Measurements from ENCODE around the gene ERICH3. TPM values are rescaled to one million over a fixed set of nuclear protein-coding genes. Genes with fewer than 3 reads are reported as not detected.

ERICH3 gene
- total RNA-seq, 1 experiment from 2014 or later = not detected

DNA sequence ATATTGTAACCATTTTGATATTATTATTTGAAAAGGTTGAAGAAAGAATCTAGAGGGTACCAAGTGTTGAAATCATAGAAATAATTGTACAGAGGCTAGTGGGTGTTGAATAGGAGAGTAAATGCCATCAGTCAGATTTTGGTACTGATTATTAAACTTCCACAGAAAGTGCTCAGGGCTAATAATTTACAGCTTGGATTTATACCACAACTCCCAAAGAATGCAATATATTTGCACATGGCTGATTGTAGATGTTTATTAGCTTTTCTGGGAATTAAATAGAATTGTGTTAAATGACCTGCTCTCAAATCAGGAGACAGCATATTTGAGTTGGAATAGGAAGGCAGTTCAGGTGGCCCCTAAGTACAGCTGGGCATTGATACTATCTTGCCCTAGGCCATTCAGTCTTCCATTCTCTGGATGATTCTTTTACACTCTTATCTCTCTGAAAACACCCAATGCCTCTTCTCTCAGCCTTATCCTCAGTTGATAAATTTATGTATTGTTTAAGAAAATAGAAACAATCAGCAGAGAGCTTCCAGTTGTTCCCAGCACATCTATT lies 63.7 kb downstream of the ERICH3 start:
- no peak for DNase-seq
- Histone ChIP-seq H3K9me3 (no peaks in the 10 kb centered on the region), H3K4me1 (no peaks in the 10 kb centered on the region), H3K36me3 (ENCODE audit: control insufficient read depth, insufficient read depth, low read length) (no peaks in the 10 kb centered on the region), H3K4me3 (ENCODE audit: low read depth, low read length) (no peak overlapping the region), H3K27me3 (replicated peaks; ENCODE audit: control insufficient read depth, insufficient read depth, low read length) (no peaks in the 10 kb centered on the region)
- Mint-ChIP-seq H3K27ac (ENCODE audit: unreplicated experiment) (no peak overlapping the region), H3K36me3 (ENCODE audit: insufficient read depth, unreplicated experiment) (no peaks in the 10 kb centered on the region), H3K27me3 (ENCODE audit: insufficient read depth, unreplicated experiment) (no peaks in the 10 kb centered on the region), H3K9me3 (ENCODE audit: unreplicated experiment) (no peaks in the 10 kb centered on the region), H3K4me1 (ENCODE audit: low read depth, unreplicated experiment) (no peaks in the 10 kb centered on the region), H3K4me3 (ENCODE audit: unreplicated experiment) (no peak overlapping the region)
- intact Hi-C loops (cut with micrococcal nuclease; ENCODE audit: unreplicated experiment) = no loop called here
- TF ChIP-seq, protein P1, sequence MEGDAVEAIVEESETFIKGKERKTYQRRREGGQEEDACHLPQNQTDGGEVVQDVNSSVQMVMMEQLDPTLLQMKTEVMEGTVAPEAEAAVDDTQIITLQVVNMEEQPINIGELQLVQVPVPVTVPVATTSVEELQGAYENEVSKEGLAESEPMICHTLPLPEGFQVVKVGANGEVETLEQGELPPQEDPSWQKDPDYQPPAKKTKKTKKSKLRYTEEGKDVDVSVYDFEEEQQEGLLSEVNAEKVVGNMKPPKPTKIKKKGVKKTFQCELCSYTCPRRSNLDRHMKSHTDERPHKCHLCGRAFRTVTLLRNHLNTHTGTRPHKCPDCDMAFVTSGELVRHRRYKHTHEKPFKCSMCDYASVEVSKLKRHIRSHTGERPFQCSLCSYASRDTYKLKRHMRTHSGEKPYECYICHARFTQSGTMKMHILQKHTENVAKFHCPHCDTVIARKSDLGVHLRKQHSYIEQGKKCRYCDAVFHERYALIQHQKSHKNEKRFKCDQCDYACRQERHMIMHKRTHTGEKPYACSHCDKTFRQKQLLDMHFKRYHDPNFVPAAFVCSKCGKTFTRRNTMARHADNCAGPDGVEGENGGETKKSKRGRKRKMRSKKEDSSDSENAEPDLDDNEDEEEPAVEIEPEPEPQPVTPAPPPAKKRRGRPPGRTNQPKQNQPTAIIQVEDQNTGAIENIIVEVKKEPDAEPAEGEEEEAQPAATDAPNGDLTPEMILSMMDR (IDR thresholded peaks at IDR 0.05; ENCODE audit: insufficient read depth in 1 of 2, low read depth in 1 of 2, low read length in 1 of 2, severe bottlenecking in 1 of 2, unreplicated experiment in 1 of 2) = no peak
- POLR2A ChIA-PET = no interaction called here
- BruUV-seq (replicated peaks) = no TSS peak
- CTCF ChIA-PET = no interaction called here

DNA sequence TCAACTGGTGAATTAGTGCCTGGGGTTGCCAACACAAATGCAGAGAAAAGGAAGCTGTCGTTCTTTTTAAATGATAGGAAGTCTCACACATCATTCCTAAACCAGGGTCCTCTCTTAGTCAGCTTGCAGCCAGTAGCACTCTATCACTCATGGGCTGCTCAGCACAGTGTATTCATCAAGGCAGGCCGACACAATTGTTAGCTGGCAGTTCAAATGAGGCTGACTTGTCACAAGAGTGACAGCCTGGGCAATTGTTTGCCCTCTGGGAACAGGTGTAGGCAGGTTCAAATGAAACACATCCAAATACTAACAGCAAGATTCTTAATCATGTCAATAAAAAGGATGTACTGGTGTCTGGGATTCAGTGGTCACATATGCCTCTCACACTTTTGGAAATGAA lies 76.9 kb downstream of the ERICH3 start:
- intact Hi-C loops (cut with micrococcal nuclease; ENCODE audit: unreplicated experiment) = no loop called here
- BruUV-seq (replicated peaks) = no TSS peak
- Mint-ChIP-seq H3K27me3 (ENCODE audit: insufficient read depth, unreplicated experiment) (peaks cover 2% of the 10 kb centered on the region), H3K9me3 (ENCODE audit: unreplicated experiment) (no peaks in the 10 kb centered on the region), H3K36me3 (ENCODE audit: insufficient read depth, unreplicated experiment) (no peaks in the 10 kb centered on the region), H3K4me1 (ENCODE audit: low read depth, unreplicated experiment) (no peaks in the 10 kb centered on the region), H3K27ac (ENCODE audit: unreplicated experiment) (no peak overlapping the region), H3K4me3 (ENCODE audit: unreplicated experiment) (no peak overlapping the region)
- H3K27me3 ChIP-seq (replicated peaks; ENCODE audit: control insufficient read depth, insufficient read depth, low read length) = no peaks in the 10 kb centered on the region
- no peaks in the 10 kb centered on the region for H3K9me3 ChIP-seq
- no peaks in the 10 kb centered on the region for H3K36me3 ChIP-seq (ENCODE audit: control insufficient read depth, insufficient read depth, low read length)
- CTCF ChIA-PET = no interaction called here
- H3K4me3 ChIP-seq (ENCODE audit: low read depth, low read length) = no peak overlapping the region
- no peaks in the 10 kb centered on the region for H3K4me1 ChIP-seq
- POLR2A ChIA-PET = no interaction called here
- TF ChIP-seq, protein P1 (IDR thresholded peaks at IDR 0.05; ENCODE audit: insufficient read depth in 1 of 2, low read depth in 1 of 2, low read length in 1 of 2, severe bottlenecking in 1 of 2, unreplicated experiment in 1 of 2) = no peak
- no peak for DNase-seq

DNA sequence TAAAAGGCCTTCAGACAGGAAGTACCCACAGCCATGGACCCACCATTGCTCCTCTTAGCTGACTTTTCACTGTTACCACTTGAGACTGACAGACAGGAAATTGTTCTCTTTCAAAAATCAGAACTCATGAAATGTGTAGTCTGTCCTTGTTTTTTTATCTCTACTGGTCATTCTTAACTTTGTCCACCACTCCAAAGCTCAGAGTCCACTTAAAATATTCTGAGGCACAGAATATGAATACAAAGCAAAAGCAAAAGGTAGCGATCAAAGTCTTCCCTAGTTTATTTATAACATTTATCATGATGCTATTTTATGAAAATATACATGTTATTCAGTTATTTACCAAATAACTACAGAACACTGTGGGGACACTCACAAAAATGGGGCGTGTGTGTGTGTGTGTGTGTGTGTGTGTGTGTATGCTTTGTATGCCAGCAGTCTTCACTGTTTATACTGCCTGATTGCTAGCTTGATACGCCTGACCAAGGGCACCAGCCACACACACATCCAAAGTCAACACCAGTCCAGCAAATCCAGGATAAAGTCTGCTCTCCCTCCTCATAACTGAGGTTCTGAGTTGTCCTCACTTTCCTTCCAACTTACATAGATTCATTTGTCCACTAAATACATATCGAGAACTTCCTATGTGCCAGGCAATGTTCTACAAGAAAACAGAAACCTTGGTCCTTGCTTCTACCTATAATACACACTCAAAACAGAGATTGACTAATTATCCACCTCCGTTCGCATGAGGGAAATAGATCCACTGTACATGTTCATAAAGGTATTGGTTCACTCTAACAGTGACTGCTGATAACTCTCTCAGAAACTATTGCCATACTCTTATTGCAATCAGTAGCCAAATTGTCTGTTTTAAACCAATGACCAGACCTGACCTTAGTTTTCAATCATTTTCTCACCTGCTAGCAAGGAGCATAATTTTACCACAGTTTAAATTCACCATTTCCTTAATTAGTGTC lies 79.4 kb downstream of the ERICH3 start:
- H3K27me3 ChIP-seq (replicated peaks; ENCODE audit: control insufficient read depth, insufficient read depth, low read length) = no peaks in the 10 kb centered on the region
- POLR2A ChIA-PET = no interaction called here
- TF ChIP-seq, protein P1 (IDR thresholded peaks at IDR 0.05; ENCODE audit: insufficient read depth in 1 of 2, low read depth in 1 of 2, low read length in 1 of 2, severe bottlenecking in 1 of 2, unreplicated experiment in 1 of 2) = no peak
- H3K9me3 ChIP-seq = no peaks in the 10 kb centered on the region
- H3K27ac Mint-ChIP-seq (ENCODE audit: unreplicated experiment) = no peak overlapping the region
- H3K4me1 ChIP-seq = no peaks in the 10 kb centered on the region
- CTCF ChIA-PET = no interaction called here
- H3K4me1 Mint-ChIP-seq (ENCODE audit: low read depth, unreplicated experiment) = no peaks in the 10 kb centered on the region
- no peaks in the 10 kb centered on the region for H3K36me3 ChIP-seq (ENCODE audit: control insufficient read depth, insufficient read depth, low read length)
- H3K9me3 Mint-ChIP-seq (ENCODE audit: unreplicated experiment) = no peaks in the 10 kb centered on the region
- no peak for DNase-seq
- intact Hi-C loops (cut with micrococcal nuclease; ENCODE audit: unreplicated experiment) = no loop called here
- H3K4me3 ChIP-seq (ENCODE audit: low read depth, low read length) = no peak overlapping the region
- H3K27me3 Mint-ChIP-seq (ENCODE audit: insufficient read depth, unreplicated experiment) = peaks cover 7% of the 10 kb centered on the region
- H3K36me3 Mint-ChIP-seq (ENCODE audit: insufficient read depth, unreplicated experiment) = no peaks in the 10 kb centered on the region
- BruUV-seq (replicated peaks) = no TSS peak
- no peak overlapping the region for H3K4me3 Mint-ChIP-seq (ENCODE audit: unreplicated experiment)
